Suprapubic skin (tissue), 4 donors: ENCODE data around the gene BRK1.

Experiments used
- CTCF ChIP-seq, 2 donors: fragments of 200-600 bp in 1 of 2; fragments of 450-650 bp in 1 of 2; sonication (generic) in 1 of 2; IDR thresholded peaks; one replicate each; pipeline ENCODE4 v1.5.1; 2016 to 2019; ENCODE audit warnings: antibody characterized with exemption in 2 of 2, mild to moderate bottlenecking in 1 of 2, moderate library complexity in 1 of 2
- POLR2A ChIP-seq, 2 donors: fragments of 450-650 bp; IDR thresholded peaks; one replicate each; pipeline ENCODE4 v1.6.1; 2017; ENCODE audit warnings: antibody characterized with exemption in 2 of 2, mild to moderate bottlenecking in 2 of 2, moderate library complexity in 2 of 2
- POLR2AphosphoS5 ChIP-seq, 3 donors: sonication (generic); formaldehyde crosslinking; IDR thresholded peaks; one replicate each; pipeline ENCODE4 v1.6.1; 2017; ENCODE audit warnings: antibody characterized with exemption in 3 of 3

- TF ChIP-seq POLR2A (IDR thresholded peaks at IDR 0.05) (no peak), CTCF (IDR thresholded peaks at IDR 0.05) (no peak), POLR2AphosphoS5 (IDR thresholded peaks at IDR 0.05) (no peak)
Observed at GRCh38 chr3:10099041-10099440, 16.4 kb upstream of the BRK1 start.
